ENCODE measurements around the gene ASIC2. TPM values are rescaled to one million over a fixed set of nuclear protein-coding genes. Genes with fewer than 3 reads are reported as not detected.

Gene ASIC2
- total RNA-seq, 1 experiment from 2014 or later: 0.74 TPM

DNA sequence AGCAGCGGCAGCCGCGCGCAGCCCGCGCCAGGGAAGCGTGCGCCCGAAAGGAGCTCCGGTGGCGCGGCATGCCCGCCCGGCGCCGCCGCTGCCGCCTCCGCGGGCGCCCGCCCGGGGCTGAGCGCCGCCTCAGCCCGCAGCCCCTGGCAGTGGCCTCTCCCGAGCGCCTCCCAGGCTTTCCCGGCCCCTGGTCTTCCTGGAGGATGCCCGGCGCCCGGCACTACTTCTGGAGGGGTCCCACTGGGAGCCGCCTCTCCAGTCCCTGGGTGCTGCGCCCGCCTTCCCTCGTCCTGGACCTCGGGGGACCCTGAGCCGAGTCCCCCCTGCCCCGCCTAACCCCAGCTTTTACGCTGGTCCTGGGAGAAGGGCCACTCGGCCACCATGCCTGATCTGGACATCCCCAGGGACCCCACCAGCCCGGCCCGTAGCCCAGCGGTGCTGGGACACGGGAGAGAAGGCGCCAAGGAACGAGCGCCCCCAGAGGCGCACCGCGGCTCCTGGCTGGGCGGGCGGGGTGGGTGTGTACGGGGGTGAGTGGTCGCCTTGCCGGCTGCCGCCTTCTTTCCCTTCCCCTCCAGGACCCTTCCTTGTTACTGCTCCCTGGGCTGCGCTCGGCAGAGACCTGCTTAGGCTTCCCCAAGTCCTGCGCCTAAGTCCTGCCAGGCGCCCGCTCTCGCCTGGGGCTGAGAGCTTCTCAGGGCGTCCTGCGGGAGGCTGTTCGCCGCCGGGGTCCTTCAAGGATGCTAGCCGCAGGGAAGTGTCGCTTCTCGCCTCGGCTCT lies 704 bp downstream of the ASIC2 start:
- peak overlapping the region; percentile 57 to 83 for H3K4me3 Mint-ChIP-seq
- no peak overlapping the region for H4K91ac ChIP-seq (ENCODE audit: insufficient read length, low read depth, low read length)
- no peak overlapping the region for H3T11ph ChIP-seq (ENCODE audit: low read length)
- H2BK5ac ChIP-seq (ENCODE audit: insufficient read length, low read length): no peak overlapping the region
- no peaks in the 10 kb centered on the region for H3K79me1 ChIP-seq (ENCODE audit: insufficient read depth, low read depth, low read length, poor library complexity, severe bottlenecking)
- H3K4me1 ChIP-seq (ENCODE audit: insufficient read depth, low read length): no peaks in the 10 kb centered on the region; the same call in 1 of the 2 replicates
- no peaks in the 10 kb centered on the region; a peak in 2 of 7 replicates for H3K36me3 Mint-ChIP-seq (ENCODE audit: insufficient read depth in 1 of 3, low read depth in 3 of 3)
- H2AK5ac ChIP-seq (ENCODE audit: insufficient read length, low read length): no peak overlapping the region
- H3K9ac ChIP-seq (ENCODE audit: extremely low read depth, insufficient read length, low read length): no peak overlapping the region
- H3K14ac ChIP-seq (ENCODE audit: insufficient read depth, low read length): no peak overlapping the region
- no peak overlapping the region for H2BK15ac ChIP-seq (ENCODE audit: low read depth, low read length)
- TF ChIP-seq, protein P1, sequence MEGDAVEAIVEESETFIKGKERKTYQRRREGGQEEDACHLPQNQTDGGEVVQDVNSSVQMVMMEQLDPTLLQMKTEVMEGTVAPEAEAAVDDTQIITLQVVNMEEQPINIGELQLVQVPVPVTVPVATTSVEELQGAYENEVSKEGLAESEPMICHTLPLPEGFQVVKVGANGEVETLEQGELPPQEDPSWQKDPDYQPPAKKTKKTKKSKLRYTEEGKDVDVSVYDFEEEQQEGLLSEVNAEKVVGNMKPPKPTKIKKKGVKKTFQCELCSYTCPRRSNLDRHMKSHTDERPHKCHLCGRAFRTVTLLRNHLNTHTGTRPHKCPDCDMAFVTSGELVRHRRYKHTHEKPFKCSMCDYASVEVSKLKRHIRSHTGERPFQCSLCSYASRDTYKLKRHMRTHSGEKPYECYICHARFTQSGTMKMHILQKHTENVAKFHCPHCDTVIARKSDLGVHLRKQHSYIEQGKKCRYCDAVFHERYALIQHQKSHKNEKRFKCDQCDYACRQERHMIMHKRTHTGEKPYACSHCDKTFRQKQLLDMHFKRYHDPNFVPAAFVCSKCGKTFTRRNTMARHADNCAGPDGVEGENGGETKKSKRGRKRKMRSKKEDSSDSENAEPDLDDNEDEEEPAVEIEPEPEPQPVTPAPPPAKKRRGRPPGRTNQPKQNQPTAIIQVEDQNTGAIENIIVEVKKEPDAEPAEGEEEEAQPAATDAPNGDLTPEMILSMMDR (conservative IDR thresholded peaks at IDR 0.05): peak; percentile 74
- no peaks in the 10 kb centered on the region for H3K9me3 ChIP-seq (ENCODE audit: control insufficient read depth, low read depth, low read length)
- H3K4me2 ChIP-seq (ENCODE audit: insufficient read depth, insufficient read length, low read length): peak overlapping the region; percentile 69
- H2BK120ac ChIP-seq (ENCODE audit: low read depth, low read length, poor library complexity, severe bottlenecking): no peak overlapping the region
- peaks cover 94% of the 10 kb centered on the region for H3K27me3 Mint-ChIP-seq (ENCODE audit: low read depth)
- no peak overlapping the region for H4K5ac ChIP-seq (ENCODE audit: insufficient read length, low read depth, low read length)
- H3K27ac Mint-ChIP-seq: no peak overlapping the region
- peaks cover 12% of the 10 kb centered on the region for H3K23me2 ChIP-seq (ENCODE audit: insufficient read length, low read depth, low read length, poor library complexity, severe bottlenecking)
- H2BK20ac ChIP-seq (ENCODE audit: low read depth, low read length, poor library complexity, severe bottlenecking): no peak overlapping the region
- H3K23ac ChIP-seq (ENCODE audit: insufficient read length, low read depth, low read length): no peak overlapping the region
- H3K4ac ChIP-seq (ENCODE audit: low read depth, low read length): no peak overlapping the region
- H4K20me1 ChIP-seq (ENCODE audit: control insufficient read depth, insufficient read depth, insufficient read length): peaks cover 3% of the 10 kb centered on the region
- H3K4me1 Mint-ChIP-seq: peaks cover 12 to 14% of the 10 kb centered on the region in 2 experiments
- H2BK12ac ChIP-seq (ENCODE audit: insufficient read length, low read depth, low read length): no peak overlapping the region
- no peaks in the 10 kb centered on the region for H3K79me2 ChIP-seq (ENCODE audit: insufficient read depth, low read length)
- H4K8ac ChIP-seq (replicated peaks; ENCODE audit: insufficient read length, low read depth, low read length): no peak overlapping the region
- no peak overlapping the region for H3K18ac ChIP-seq (ENCODE audit: insufficient read length, low read depth, low read length)
- peaks cover 38% of the 10 kb centered on the region for H3K27me3 ChIP-seq (ENCODE audit: insufficient read depth, low read length)
- H3K9me3 Mint-ChIP-seq: peaks cover 0 to 4% of the 10 kb centered on the region in 2 experiments; a peak in 1 of 5 replicates
- no peak overlapping the region for H3K56ac ChIP-seq (ENCODE audit: insufficient read length, low read depth, low read length)
- DNase-seq: peak; percentile 77
- H2AFZ ChIP-seq (ENCODE audit: low read length): no peak overlapping the region
- WGBS (ENCODE audit: extremely low coverage, insufficient read length, low lambda C conversion rate): no CpG with 5 or more reads among the region's 72 CpGs
- H3K27ac ChIP-seq (ENCODE audit: insufficient read length, low read depth, low read length): no peak overlapping the region

Measured in H9 (cell line).